ENCODE results near the gene EYS. TPM values are rescaled to one million over a fixed set of nuclear protein-coding genes. Genes with fewer than 3 reads are reported as not detected.

The EYS gene
- total RNA-seq, 1 experiment from 2014 or later = not detected

DNA sequence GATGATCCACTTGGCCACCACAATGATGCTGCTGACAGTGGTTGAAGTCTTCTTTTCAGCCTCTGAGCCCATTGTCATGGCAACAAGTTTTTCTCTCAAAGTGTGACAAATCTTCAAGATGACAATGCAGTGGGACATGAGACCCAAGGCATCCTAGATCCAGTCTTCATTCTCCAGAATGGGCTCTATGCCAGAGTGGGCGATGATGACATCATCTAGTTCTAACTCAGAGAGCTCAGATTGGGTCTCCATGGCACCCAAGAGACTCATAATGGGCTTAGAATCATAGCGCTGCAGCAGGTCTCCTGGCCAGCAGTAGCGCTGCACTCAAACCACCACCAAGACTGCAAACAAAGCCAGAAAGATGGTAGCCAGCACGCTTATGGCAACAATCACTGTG lies 973.6 kb downstream of the EYS start:
- Histone ChIP-seq H3K27me3 (replicated peaks; ENCODE audit: control insufficient read depth, insufficient read depth, low read length) (no peaks in the 10 kb centered on the region), H3K4me1 (no peaks in the 10 kb centered on the region), H3K36me3 (ENCODE audit: control insufficient read depth, insufficient read depth, low read length) (no peaks in the 10 kb centered on the region), H3K9me3 (no peaks in the 10 kb centered on the region), H3K4me3 (ENCODE audit: low read depth, low read length) (no peak overlapping the region)
- Mint-ChIP-seq H3K36me3 (ENCODE audit: insufficient read depth, unreplicated experiment) (no peaks in the 10 kb centered on the region), H3K9me3 (ENCODE audit: unreplicated experiment) (no peaks in the 10 kb centered on the region), H3K27me3 (ENCODE audit: insufficient read depth, unreplicated experiment) (no peaks in the 10 kb centered on the region), H3K4me1 (ENCODE audit: low read depth, unreplicated experiment) (no peaks in the 10 kb centered on the region), H3K27ac (ENCODE audit: unreplicated experiment) (no peak overlapping the region), H3K4me3 (ENCODE audit: unreplicated experiment) (no peak overlapping the region)
- BruUV-seq (replicated peaks) = no TSS peak
- intact Hi-C loops (cut with micrococcal nuclease; ENCODE audit: unreplicated experiment) = no loop called here
- no peak for DNase-seq
- ChIA-PET CTCF (no interaction called here), POLR2A (no interaction called here)
- TF ChIP-seq, protein P1, sequence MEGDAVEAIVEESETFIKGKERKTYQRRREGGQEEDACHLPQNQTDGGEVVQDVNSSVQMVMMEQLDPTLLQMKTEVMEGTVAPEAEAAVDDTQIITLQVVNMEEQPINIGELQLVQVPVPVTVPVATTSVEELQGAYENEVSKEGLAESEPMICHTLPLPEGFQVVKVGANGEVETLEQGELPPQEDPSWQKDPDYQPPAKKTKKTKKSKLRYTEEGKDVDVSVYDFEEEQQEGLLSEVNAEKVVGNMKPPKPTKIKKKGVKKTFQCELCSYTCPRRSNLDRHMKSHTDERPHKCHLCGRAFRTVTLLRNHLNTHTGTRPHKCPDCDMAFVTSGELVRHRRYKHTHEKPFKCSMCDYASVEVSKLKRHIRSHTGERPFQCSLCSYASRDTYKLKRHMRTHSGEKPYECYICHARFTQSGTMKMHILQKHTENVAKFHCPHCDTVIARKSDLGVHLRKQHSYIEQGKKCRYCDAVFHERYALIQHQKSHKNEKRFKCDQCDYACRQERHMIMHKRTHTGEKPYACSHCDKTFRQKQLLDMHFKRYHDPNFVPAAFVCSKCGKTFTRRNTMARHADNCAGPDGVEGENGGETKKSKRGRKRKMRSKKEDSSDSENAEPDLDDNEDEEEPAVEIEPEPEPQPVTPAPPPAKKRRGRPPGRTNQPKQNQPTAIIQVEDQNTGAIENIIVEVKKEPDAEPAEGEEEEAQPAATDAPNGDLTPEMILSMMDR (IDR thresholded peaks at IDR 0.05; ENCODE audit: insufficient read depth in 1 of 2, low read depth in 1 of 2, low read length in 1 of 2, severe bottlenecking in 1 of 2, unreplicated experiment in 1 of 2) = no peak

DNA sequence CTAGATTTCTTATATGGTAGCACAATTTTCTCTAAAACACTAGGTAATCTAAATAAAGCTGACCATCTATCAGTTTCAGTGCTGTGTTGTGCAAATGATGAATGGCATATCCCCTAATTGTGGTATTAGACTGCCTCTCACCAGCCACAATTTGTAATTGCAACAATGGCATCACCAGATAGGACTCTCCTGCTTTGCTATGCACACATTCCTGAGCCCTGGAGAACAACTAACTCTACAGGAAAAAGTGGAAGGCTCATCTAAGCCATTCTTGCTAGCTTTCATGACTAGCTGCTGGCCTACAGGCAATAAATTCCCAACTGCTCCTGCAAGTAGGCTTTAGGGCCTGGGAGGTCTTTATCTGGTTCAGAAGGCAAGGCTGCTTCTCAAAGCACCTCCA lies 974.1 kb downstream of the EYS start:
- intact Hi-C loops (cut with micrococcal nuclease; ENCODE audit: unreplicated experiment) = no loop called here
- BruUV-seq (replicated peaks) = no TSS peak
- H3K9me3 Mint-ChIP-seq (ENCODE audit: unreplicated experiment) = no peaks in the 10 kb centered on the region
- TF ChIP-seq, protein P1 (IDR thresholded peaks at IDR 0.05; ENCODE audit: insufficient read depth in 1 of 2, low read depth in 1 of 2, low read length in 1 of 2, severe bottlenecking in 1 of 2, unreplicated experiment in 1 of 2) = no peak
- no peaks in the 10 kb centered on the region for H3K4me1 ChIP-seq
- H3K36me3 ChIP-seq (ENCODE audit: control insufficient read depth, insufficient read depth, low read length) = no peaks in the 10 kb centered on the region
- H3K4me1 Mint-ChIP-seq (ENCODE audit: low read depth, unreplicated experiment) = no peaks in the 10 kb centered on the region
- ChIA-PET POLR2A (no interaction called here), CTCF (no interaction called here)
- H3K9me3 ChIP-seq = no peaks in the 10 kb centered on the region
- H3K4me3 ChIP-seq (ENCODE audit: low read depth, low read length) = no peak overlapping the region
- no peak overlapping the region for H3K4me3 Mint-ChIP-seq (ENCODE audit: unreplicated experiment)
- DNase-seq = peak in 1 of 2 experiments; percentile 3
- no peak overlapping the region for H3K27ac Mint-ChIP-seq (ENCODE audit: unreplicated experiment)
- no peaks in the 10 kb centered on the region for H3K27me3 ChIP-seq (replicated peaks; ENCODE audit: control insufficient read depth, insufficient read depth, low read length)
- no peaks in the 10 kb centered on the region for H3K27me3 Mint-ChIP-seq (ENCODE audit: insufficient read depth, unreplicated experiment)
- H3K36me3 Mint-ChIP-seq (ENCODE audit: insufficient read depth, unreplicated experiment) = no peaks in the 10 kb centered on the region

- TF ChIP-seq, protein P1 (IDR thresholded peaks at IDR 0.05; ENCODE audit: insufficient read depth in 1 of 2, low read depth in 1 of 2, low read length in 1 of 2, severe bottlenecking in 1 of 2, unreplicated experiment in 1 of 2) = no peak
- no peak overlapping the region for H3K27ac Mint-ChIP-seq (ENCODE audit: unreplicated experiment)
- no peaks in the 10 kb centered on the region for H3K9me3 Mint-ChIP-seq (ENCODE audit: unreplicated experiment)
- H3K4me1 Mint-ChIP-seq (ENCODE audit: low read depth, unreplicated experiment) = no peaks in the 10 kb centered on the region
- no peaks in the 10 kb centered on the region for H3K36me3 Mint-ChIP-seq (ENCODE audit: insufficient read depth, unreplicated experiment)
- H3K9me3 ChIP-seq = no peaks in the 10 kb centered on the region
- no peaks in the 10 kb centered on the region for H3K36me3 ChIP-seq (ENCODE audit: control insufficient read depth, insufficient read depth, low read length)
- DNase-seq = no peak
- H3K27me3 ChIP-seq (replicated peaks; ENCODE audit: control insufficient read depth, insufficient read depth, low read length) = no peaks in the 10 kb centered on the region
- ChIA-PET POLR2A (no interaction called here), CTCF (no interaction called here)
- H3K27me3 Mint-ChIP-seq (ENCODE audit: insufficient read depth, unreplicated experiment) = no peaks in the 10 kb centered on the region
- no TSS peak for BruUV-seq (replicated peaks)
- intact Hi-C loops (cut with micrococcal nuclease; ENCODE audit: unreplicated experiment) = no loop called here
- H3K4me3 Mint-ChIP-seq (ENCODE audit: unreplicated experiment) = no peak overlapping the region
- no peaks in the 10 kb centered on the region for H3K4me1 ChIP-seq
- no peak overlapping the region for H3K4me3 ChIP-seq (ENCODE audit: low read depth, low read length)
These were observed 977.5 kb downstream of the EYS start for GRCh38 chr6:64729522-64729921.

Data from Caco-2 (cell line).